Measurements from ENCODE around the gene PPID.

The PPID gene

DNA sequence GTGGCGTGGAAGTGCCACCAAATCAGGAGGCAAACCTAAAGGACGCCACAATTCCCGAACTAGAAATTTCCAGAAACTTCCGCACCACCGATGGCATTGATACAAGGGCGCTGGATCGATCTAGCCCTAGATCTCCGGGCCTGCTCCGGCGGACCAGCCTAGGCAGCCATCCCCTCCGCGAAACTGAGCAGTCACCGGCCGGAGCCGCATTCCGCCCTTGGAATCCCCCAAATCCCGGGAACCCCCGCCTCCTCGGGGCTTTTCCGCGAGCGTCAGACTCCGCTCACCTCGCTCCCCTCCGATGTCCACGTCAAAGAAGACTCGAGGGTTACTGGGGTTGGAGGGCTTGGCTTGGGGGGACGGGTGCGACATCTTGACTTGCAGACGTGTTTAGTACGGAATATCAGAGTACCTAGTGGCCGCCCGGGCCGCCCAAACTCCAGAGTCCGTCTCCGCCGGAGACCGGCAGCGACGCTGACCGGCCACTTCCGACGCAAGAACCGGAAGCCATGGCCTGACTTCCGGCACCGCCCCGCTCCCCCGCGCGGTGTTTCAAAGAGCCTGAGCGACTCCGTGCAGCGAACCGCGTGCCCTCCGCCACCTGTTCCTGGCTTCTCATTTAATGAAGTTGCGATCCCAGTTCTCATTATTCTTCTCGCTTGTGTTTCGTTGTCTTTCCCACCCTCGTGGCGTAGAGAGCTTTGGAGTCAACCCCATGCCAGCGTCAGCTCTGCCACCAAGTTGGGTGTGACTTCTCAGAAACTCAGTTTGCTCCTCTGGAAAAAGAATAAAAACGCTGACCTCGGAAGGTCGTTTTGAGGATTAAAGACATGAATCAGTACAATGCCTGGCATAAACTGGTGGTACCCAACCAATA lies at the start of gene PPID:
TSS of gene PPID (minus strand) at position 480 of the 877 bp plus-strand sequence. CDS start at position 372, 108 bp downstream.
- Histone ChIP-seq H3K36me3 (ENCODE audit: control insufficient read depth, insufficient read depth, low read length) (peaks cover 31% of the 10 kb centered on the region), H3K4me3 (ENCODE audit: low read depth, low read length) (peak within 1 kb of the TSS; percentile 88), H3K9ac (ENCODE audit: low read length) (peak within 1 kb of the TSS; percentile 87), H3K9me3 (ENCODE audit: control insufficient read depth, insufficient read depth, low read depth, low read length) (no peaks in the 10 kb centered on the region), H3K27me3 (ENCODE audit: control insufficient read depth, insufficient read depth, low read length) (no peaks in the 10 kb centered on the region), H3K4me1 (ENCODE audit: control insufficient read depth, insufficient read depth, low read length) (no peaks in the 10 kb centered on the region), H3K27ac (ENCODE audit: low read depth, low read length) (peak within 1 kb of the TSS; percentile 61)

DNA sequence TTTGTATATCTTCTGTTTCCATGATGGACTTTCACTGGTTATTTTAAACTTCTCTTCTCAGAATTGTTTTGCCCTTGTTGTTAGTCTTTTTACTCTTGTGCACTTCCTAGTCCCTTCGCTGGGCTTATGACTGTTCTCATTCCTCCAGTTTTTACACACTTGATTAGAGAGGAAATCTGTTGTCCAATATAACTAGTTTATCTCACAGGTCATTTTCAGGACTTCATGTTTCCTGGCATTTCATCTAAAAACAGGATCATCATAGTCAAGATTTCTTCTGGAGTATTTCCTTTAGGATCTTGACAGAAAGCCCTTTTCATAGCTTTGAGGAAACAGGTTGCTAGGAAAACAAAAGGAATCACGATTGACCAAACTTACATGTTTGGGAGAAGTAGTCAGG lies 48.6 kb upstream of the PPID start:
- no peak overlapping the region for H3K27ac ChIP-seq (ENCODE audit: low read depth, low read length)
- H3K4me3 ChIP-seq (ENCODE audit: low read depth, low read length) = no peak overlapping the region
- H3K4me1 ChIP-seq (ENCODE audit: control insufficient read depth, insufficient read depth, low read length) = peaks cover 11% of the 10 kb centered on the region; the same call in 1 of the 2 replicates
- peaks cover 21% of the 10 kb centered on the region for H3K27me3 ChIP-seq (ENCODE audit: control insufficient read depth, insufficient read depth, low read length)
- H3K9me3 ChIP-seq (ENCODE audit: control insufficient read depth, insufficient read depth, low read depth, low read length) = no peaks in the 10 kb centered on the region
- no peak overlapping the region for H3K9ac ChIP-seq (ENCODE audit: low read length)
- no peaks in the 10 kb centered on the region for H3K36me3 ChIP-seq (ENCODE audit: control insufficient read depth, insufficient read depth, low read length)

DNA sequence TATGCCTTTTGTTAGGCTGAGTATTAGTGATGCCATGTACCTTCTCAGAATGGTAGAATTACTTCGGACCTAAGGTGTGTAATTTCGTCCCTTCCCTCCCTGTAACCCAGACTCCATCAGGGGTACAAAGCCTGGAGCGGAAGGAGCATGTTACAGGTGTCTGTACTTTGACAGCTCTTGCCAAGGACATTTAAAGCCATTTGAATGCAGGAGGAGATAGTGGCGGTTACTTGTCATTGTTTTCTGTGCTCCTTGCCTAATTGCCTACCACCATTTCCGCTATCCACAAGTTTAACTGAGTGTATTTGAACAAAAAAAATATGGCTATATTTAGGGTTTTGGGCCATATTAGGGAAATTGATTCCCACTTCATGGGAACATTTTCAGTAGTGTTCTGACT lies 47.5 kb upstream of the PPID start:
- H3K36me3 ChIP-seq (ENCODE audit: control insufficient read depth, insufficient read depth, low read length) = no peaks in the 10 kb centered on the region
- H3K4me1 ChIP-seq (ENCODE audit: control insufficient read depth, insufficient read depth, low read length) = peaks cover 11% of the 10 kb centered on the region; the same call in 1 of the 2 replicates
- H3K9ac ChIP-seq (ENCODE audit: low read length) = no peak overlapping the region
- no peak overlapping the region for H3K4me3 ChIP-seq (ENCODE audit: low read depth, low read length)
- H3K27me3 ChIP-seq (ENCODE audit: control insufficient read depth, insufficient read depth, low read length) = peaks cover 25% of the 10 kb centered on the region
- H3K27ac ChIP-seq (ENCODE audit: low read depth, low read length) = no peak overlapping the region
- no peaks in the 10 kb centered on the region for H3K9me3 ChIP-seq (ENCODE audit: control insufficient read depth, insufficient read depth, low read depth, low read length)

DNA sequence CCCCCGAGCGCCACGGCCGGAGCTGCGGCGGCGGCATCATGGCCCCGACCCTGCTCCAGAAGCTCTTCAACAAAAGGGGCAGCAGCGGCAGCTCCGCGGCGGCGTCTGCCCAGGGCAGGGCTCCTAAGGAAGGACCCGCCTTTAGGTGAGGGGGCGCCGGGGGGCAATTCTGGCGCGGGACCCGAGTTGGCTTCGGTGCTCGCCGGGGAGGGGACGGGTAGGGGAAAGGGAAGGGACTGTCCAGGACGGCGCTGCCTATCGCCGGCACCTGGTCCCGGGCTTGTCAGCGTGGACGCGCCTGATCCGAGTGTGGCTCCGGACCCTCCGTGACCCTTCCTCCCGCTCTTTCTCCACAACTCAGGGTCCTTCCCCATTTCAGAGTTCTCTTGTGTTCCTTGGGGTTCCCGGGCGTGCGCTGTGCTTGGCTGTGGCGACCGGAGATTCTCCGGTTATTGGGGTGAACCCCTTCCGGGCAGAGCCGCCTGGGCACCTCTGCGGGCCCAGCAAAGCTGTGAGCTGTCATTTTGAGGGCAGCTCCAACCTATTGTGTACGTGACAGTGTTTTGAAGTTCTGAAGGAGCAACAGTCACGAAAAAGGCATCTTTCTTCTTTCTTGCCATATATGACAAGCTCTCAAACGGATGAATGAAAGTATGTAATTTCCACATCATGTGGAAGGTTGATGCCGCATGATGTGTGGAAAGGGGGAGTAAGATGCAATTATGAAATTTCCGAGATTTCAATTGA lies 46.2 kb upstream of the PPID start:
- Histone ChIP-seq H3K27ac (ENCODE audit: low read depth, low read length) (no peak overlapping the region), H3K9me3 (ENCODE audit: control insufficient read depth, insufficient read depth, low read depth, low read length) (no peaks in the 10 kb centered on the region), H3K27me3 (ENCODE audit: control insufficient read depth, insufficient read depth, low read length) (peaks cover 25% of the 10 kb centered on the region), H3K36me3 (ENCODE audit: control insufficient read depth, insufficient read depth, low read length) (no peaks in the 10 kb centered on the region), H3K4me3 (ENCODE audit: low read depth, low read length) (peak overlapping the region; percentile 96), H3K9ac (ENCODE audit: low read length) (peak overlapping the region; percentile 77), H3K4me1 (ENCODE audit: control insufficient read depth, insufficient read depth, low read length) (peaks cover 7% of the 10 kb centered on the region; the same call in 1 of the 2 replicates)

DNA sequence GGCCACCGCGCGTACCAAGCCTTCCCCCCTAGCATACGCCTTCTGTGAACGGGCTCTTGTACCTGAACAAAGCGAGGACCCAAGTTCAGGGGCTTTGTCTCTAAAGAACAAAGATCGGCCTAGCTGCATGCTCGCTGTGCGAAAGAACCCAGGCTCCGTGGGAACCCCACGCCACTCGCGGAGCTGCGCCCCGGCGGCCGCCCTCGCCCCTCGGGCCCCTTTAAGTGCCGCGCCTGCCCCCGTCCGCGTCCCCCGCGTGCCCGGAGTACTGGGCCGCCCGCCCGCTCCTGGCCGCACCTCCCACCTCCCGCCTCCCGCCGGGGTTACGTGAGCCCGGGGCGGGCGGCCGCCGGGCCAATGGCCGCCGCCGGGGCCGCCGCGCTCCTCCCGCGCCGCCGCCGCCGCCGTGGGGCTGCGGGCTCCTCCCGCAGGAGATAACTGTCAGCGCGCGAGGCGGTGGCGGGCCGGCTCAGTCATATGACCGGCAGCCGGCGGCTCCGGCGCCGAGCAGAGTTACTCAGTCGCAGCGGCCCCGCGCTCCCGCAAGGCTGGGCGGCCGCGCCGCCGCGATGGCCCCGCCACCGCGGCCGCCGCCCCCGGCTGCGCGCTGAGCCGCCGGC lies 45.5 kb upstream of the PPID start, which contains the start of gene FNIP2:
TSS of gene FNIP2 (plus strand) at position 472 of the 620 bp plus-strand sequence. CDS start 187 bp downstream, outside the sequence.
- H3K9me3 ChIP-seq (ENCODE audit: control insufficient read depth, insufficient read depth, low read depth, low read length) = no peaks in the 10 kb centered on the region
- H3K4me1 ChIP-seq (ENCODE audit: control insufficient read depth, insufficient read depth, low read length) = peaks cover 7% of the 10 kb centered on the region; the same call in 1 of the 2 replicates
- peaks cover 25% of the 10 kb centered on the region for H3K27me3 ChIP-seq (ENCODE audit: control insufficient read depth, insufficient read depth, low read length)
- H3K9ac ChIP-seq (ENCODE audit: low read length) = peak within 1 kb of the TSS; percentile 89
- H3K27ac ChIP-seq (ENCODE audit: low read depth, low read length) = no peak within 1 kb of the TSS; the same call in 1 of the 2 replicates
- no peaks in the 10 kb centered on the region for H3K36me3 ChIP-seq (ENCODE audit: control insufficient read depth, insufficient read depth, low read length)
- peak within 1 kb of the TSS; percentile 96 for H3K4me3 ChIP-seq (ENCODE audit: low read depth, low read length)

DNA sequence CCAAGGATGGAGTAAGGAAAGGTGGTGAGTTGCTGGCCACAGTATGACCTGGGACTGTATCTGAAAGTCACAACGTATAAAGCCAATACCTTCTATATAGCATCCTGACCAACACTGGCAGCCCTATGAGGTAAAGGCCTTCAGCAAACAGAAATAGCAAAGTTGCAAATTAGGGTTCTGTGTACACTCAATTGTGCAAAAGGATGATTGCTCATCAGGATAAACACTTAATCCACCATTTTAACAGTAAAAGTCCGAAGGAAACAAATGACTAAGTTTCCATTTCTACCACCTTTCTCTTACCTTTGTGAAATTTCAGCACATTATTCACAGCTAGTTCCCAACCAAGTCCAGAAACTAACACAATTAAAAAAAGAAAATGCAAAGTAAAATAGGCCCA lies 44.3 kb upstream of the PPID start:
- Histone ChIP-seq H3K9me3 (ENCODE audit: control insufficient read depth, insufficient read depth, low read depth, low read length) (no peaks in the 10 kb centered on the region), H3K27ac (ENCODE audit: low read depth, low read length) (no peak overlapping the region), H3K9ac (ENCODE audit: low read length) (no peak overlapping the region), H3K27me3 (ENCODE audit: control insufficient read depth, insufficient read depth, low read length) (peaks cover 25% of the 10 kb centered on the region), H3K4me1 (ENCODE audit: control insufficient read depth, insufficient read depth, low read length) (peaks cover 7% of the 10 kb centered on the region; the same call in 1 of the 2 replicates), H3K36me3 (ENCODE audit: control insufficient read depth, insufficient read depth, low read length) (no peaks in the 10 kb centered on the region), H3K4me3 (ENCODE audit: low read depth, low read length) (no peak overlapping the region)

DNA sequence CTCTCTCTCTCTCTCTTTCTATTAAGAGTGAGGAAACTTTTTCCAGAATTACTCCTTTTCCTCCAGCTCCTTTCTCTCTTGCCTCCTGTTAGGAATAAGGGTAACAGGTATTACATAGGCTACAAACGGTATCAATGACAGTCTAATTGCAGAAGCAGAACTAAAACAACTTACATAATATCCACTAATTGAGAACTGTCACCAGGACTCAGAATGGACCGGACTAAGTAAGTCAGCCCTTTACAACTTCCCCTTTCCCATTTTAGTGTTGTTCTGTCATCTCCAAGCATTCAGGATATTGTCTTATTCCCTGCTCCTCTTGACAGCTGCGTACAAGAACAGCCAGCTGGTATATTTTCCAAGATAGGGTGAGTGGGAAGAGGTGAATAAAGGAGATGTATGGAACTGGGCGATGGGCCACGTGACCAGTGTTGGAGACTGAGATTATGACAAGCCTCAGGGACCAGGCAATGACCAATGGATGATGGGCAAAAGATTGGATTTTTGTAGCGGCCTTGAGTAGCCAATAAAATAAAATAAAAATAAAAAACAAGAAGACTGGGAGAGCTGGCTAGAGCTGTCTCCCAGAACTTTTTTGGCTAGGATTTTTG lies 43.3 kb upstream of the PPID start:
- H3K4me3 ChIP-seq (ENCODE audit: low read depth, low read length) = no peak overlapping the region
- no peaks in the 10 kb centered on the region for H3K9me3 ChIP-seq (ENCODE audit: control insufficient read depth, insufficient read depth, low read depth, low read length)
- no peak overlapping the region for H3K9ac ChIP-seq (ENCODE audit: low read length)
- H3K4me1 ChIP-seq (ENCODE audit: control insufficient read depth, insufficient read depth, low read length) = peaks cover 7% of the 10 kb centered on the region; the same call in 1 of the 2 replicates
- peaks cover 25% of the 10 kb centered on the region for H3K27me3 ChIP-seq (ENCODE audit: control insufficient read depth, insufficient read depth, low read length)
- no peaks in the 10 kb centered on the region for H3K36me3 ChIP-seq (ENCODE audit: control insufficient read depth, insufficient read depth, low read length)
- no peak overlapping the region for H3K27ac ChIP-seq (ENCODE audit: low read depth, low read length)

DNA sequence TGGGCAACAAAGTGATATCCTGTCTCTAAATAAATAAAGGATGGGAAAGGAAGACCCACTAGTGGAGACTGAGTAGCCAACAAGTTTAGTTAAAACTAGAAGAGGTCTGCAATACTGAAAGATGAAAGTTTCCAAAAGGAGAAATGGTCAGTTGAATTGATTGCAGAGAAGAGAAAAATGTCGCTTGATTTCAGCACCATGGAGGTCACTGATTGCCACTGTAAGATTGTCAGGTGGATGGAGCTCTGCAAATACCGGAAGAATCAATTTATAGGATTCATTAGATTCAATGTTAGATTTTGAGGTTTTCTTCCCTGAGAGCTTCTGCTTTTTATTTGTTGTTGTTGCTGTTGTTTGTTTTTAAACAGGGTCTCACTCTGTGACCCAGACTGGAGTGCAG lies 40.3 kb upstream of the PPID start:
- Histone ChIP-seq H3K36me3 (ENCODE audit: control insufficient read depth, insufficient read depth, low read length) (no peaks in the 10 kb centered on the region), H3K27ac (ENCODE audit: low read depth, low read length) (no peak overlapping the region), H3K27me3 (ENCODE audit: control insufficient read depth, insufficient read depth, low read length) (peaks cover 15% of the 10 kb centered on the region), H3K9ac (ENCODE audit: low read length) (no peak overlapping the region), H3K4me1 (ENCODE audit: control insufficient read depth, insufficient read depth, low read length) (peaks cover 7% of the 10 kb centered on the region; the same call in 1 of the 2 replicates), H3K9me3 (ENCODE audit: control insufficient read depth, insufficient read depth, low read depth, low read length) (peaks cover 5% of the 10 kb centered on the region; the same call in 1 of the 2 replicates), H3K4me3 (ENCODE audit: low read depth, low read length) (no peak overlapping the region)

DNA sequence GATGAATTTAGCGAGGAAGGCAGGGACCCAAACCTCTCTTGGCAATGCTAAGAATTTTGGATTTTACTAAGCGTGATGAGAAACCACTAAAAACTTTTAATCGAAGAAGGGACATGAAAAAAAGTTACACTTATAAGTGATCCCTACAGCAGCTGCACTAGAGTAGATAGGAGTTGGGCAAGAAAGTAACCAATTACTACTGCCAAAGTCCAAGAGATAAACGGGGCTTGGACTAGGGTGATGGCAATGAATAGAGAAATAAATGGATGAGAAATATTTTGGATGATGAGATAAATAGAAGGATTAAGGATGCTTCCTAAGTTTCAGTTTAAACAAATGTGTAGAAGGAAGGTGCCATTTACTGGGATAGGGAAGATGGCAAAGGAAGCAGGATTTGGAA lies 39.4 kb upstream of the PPID start:
- 0 out of 2 replicates have a peak, but pooled peaks cover under 1% of the 10 kb centered on the region for H3K4me1 ChIP-seq (ENCODE audit: control insufficient read depth, insufficient read depth, low read length)
- peaks cover 10% of the 10 kb centered on the region; the same call in 1 of the 2 replicates for H3K27me3 ChIP-seq (ENCODE audit: control insufficient read depth, insufficient read depth, low read length)
- H3K4me3 ChIP-seq (ENCODE audit: low read depth, low read length) = no peak overlapping the region
- no peak overlapping the region for H3K27ac ChIP-seq (ENCODE audit: low read depth, low read length)
- no peak overlapping the region for H3K9ac ChIP-seq (ENCODE audit: low read length)
- H3K9me3 ChIP-seq (ENCODE audit: control insufficient read depth, insufficient read depth, low read depth, low read length) = peaks cover 5% of the 10 kb centered on the region; the same call in 1 of the 2 replicates
- no peaks in the 10 kb centered on the region for H3K36me3 ChIP-seq (ENCODE audit: control insufficient read depth, insufficient read depth, low read length)

DNA sequence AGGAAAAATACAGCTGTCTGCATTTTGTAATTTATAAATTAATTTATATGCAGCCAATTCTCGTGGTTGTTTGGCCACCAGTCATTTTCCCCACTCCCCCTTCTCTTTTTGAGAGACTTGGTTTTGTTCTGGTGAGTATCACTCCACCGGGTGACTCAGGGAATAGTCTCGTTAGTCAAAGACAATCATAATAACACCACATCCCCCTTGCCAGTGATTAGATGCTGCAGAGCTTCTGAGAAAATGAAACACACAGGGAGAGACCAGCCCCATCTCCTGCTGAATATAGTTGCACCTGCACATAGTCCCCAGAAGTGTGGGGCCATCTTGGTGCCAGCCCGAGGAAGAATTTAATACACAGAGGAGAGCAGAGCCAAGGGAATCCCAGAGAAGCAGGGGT lies 37.7 kb upstream of the PPID start:
- H3K27me3 ChIP-seq (ENCODE audit: control insufficient read depth, insufficient read depth, low read length) = no peaks in the 10 kb centered on the region
- H3K4me1 ChIP-seq (ENCODE audit: control insufficient read depth, insufficient read depth, low read length) = no peaks in the 10 kb centered on the region
- no peak overlapping the region for H3K27ac ChIP-seq (ENCODE audit: low read depth, low read length)

More for the DNA sequence above, 37.7 kb upstream of the PPID start:
- Histone ChIP-seq H3K9me3 (ENCODE audit: control insufficient read depth, insufficient read depth, low read depth, low read length) (peaks cover 10% of the 10 kb centered on the region; the same call in 1 of the 2 replicates), H3K4me3 (ENCODE audit: low read depth, low read length) (no peak overlapping the region), H3K36me3 (ENCODE audit: control insufficient read depth, insufficient read depth, low read length) (no peaks in the 10 kb centered on the region), H3K9ac (ENCODE audit: low read length) (no peak overlapping the region)
